SU-DHL-6 (cell line): ENCODE results near the gene ATP9B.

Experiments
- H2AFZ ChIP-seq: fragments of 200-600 bp; sonication (generic); 2 replicates; pipeline ENCODE4 v1.6.1; 2014; ENCODE audit warnings: low read depth, mild to moderate bottlenecking, moderate library complexity, mixed read lengths, antibody characterized with exemption, low read length; ENCODE audit not compliant: severe bottlenecking
- H3F3A ChIP-seq: fragments of 200-600 bp; shearing (Covaris generic); 2 replicates; pipeline ENCODE4 v1.6.0; 2016; ENCODE audit warnings: antibody characterized with exemption, mild to moderate bottlenecking; ENCODE audit not compliant: insufficient read depth
- H3K27ac ChIP-seq: fragments of 200-600 bp; sonication (generic); 2 replicates; pipeline ENCODE4 v1.5.1; 2016; ENCODE audit warnings: low read depth, mild to moderate bottlenecking, low read length, moderate library complexity, mixed read lengths
- H3K27me3 ChIP-seq: fragments of 200-600 bp; sonication (generic), shearing (Covaris generic); 2 replicates; pipeline ENCODE4 v1.6.0; 2014; ENCODE audit warnings: mild to moderate bottlenecking, low read length
- H3K36me3 ChIP-seq: fragments of 200-600 bp; sonication (generic); 2 replicates; pipeline ENCODE4 v1.6.1; 2014; ENCODE audit warnings: mild to moderate bottlenecking, low read length, mixed read lengths
- H3K4me2 ChIP-seq: fragments of 300-600, 200-600 bp; shearing (Covaris generic), sonication (generic); 2 replicates; pipeline ENCODE4 v1.6.0; 2014; ENCODE audit warnings: low read length, low read depth, mild to moderate bottlenecking; ENCODE audit not compliant: poor library complexity, severe bottlenecking
- H3K4me3 ChIP-seq: fragments of 200-600 bp; sonication (generic); 2 replicates; pipeline ENCODE4 v1.5.1; 2014; ENCODE audit warnings: antibody characterized with exemption, low read length, mild to moderate bottlenecking, mixed read lengths; ENCODE audit not compliant: insufficient read depth, poor library complexity, severe bottlenecking
- H3K79me2 ChIP-seq: fragments of 200-600 bp; sonication (generic); 2 replicates; pipeline ENCODE4 v1.6.1; 2014; ENCODE audit warnings: mild to moderate bottlenecking, low read length, moderate library complexity; ENCODE audit not compliant: insufficient read depth
- H3K9ac ChIP-seq: fragments of 200-600 bp; sonication (generic); 2 replicates; pipeline ENCODE4 v1.7.0; 2014; ENCODE audit warnings: mild to moderate bottlenecking, low read length
- H3K9me2 ChIP-seq: fragments of 200-600 bp; sonication (generic); replicated peaks from 2 replicates; pipeline ENCODE4 v1.6.1; 2014; ENCODE audit warnings: low read length; ENCODE audit not compliant: insufficient read depth
- H3K9me3 ChIP-seq: fragments of 200-600 bp; sonication (generic); 2 replicates; pipeline ENCODE4 v1.6.1; 2014; ENCODE audit warnings: low read length, mixed read lengths; ENCODE audit not compliant: insufficient read depth
- H4K20me1 ChIP-seq: fragments of 200-600 bp; sonication (generic); 2 replicates; pipeline ENCODE4 v1.6.1; 2014; ENCODE audit warnings: low read depth, mild to moderate bottlenecking, antibody characterized with exemption, low read length, moderate library complexity, mixed read lengths
- CTCF ChIP-seq: fragments of 200-600 bp; sonication (generic); IDR thresholded peaks from one replicate; pipeline ENCODE4 v1.5.1; 2017; ENCODE audit warnings: antibody characterized with exemption, mild to moderate bottlenecking, low read length, moderate library complexity; ENCODE audit not compliant: insufficient read depth, poor library complexity, severe bottlenecking
- EZH2phosphoT487 ChIP-seq: fragments of 200-600 bp; sonication (generic), shearing (Covaris generic); conservative IDR thresholded peaks from 2 replicates; pipeline ENCODE4 v1.6.1; 2018; ENCODE audit warnings: mild to moderate bottlenecking, antibody characterized with exemption, low read length, moderate library complexity, mixed read lengths

The ATP9B gene

GRCh38 chr18:79222790-79223189, 153.6 kb downstream of the ATP9B start:
- Histone ChIP-seq H3K27ac (no peak overlapping the region), H3F3A (no peaks in the 10 kb centered on the region), H3K79me2 (no peaks in the 10 kb centered on the region), H3K9ac (no peak overlapping the region), H3K4me3 (no peak overlapping the region), H4K20me1 (no peaks in the 10 kb centered on the region), H3K9me3 (no peaks in the 10 kb centered on the region), H3K36me3 (no peaks in the 10 kb centered on the region), H3K27me3 (no peaks in the 10 kb centered on the region), H3K4me2 (no peak overlapping the region), H3K9me2 (no peaks in the 10 kb centered on the region), H2AFZ (no peak overlapping the region)
- TF ChIP-seq EZH2phosphoT487 (no peak), CTCF (no peak)

GRCh38 chr18:79223431-79223830, 154.2 kb downstream of the ATP9B start:
- H3K9me2 ChIP-seq, result no peaks in the 10 kb centered on the region
- no peak overlapping the region for H3K9ac ChIP-seq
- H3K27me3 ChIP-seq, result no peaks in the 10 kb centered on the region
- H3K4me2 ChIP-seq, result no peak overlapping the region
- no peaks in the 10 kb centered on the region for H4K20me1 ChIP-seq
- no peaks in the 10 kb centered on the region for H3F3A ChIP-seq
- no peaks in the 10 kb centered on the region for H3K79me2 ChIP-seq
- TF ChIP-seq EZH2phosphoT487 (no peak), CTCF (no peak)
- H3K36me3 ChIP-seq, result no peaks in the 10 kb centered on the region
- no peaks in the 10 kb centered on the region for H3K9me3 ChIP-seq
- no peak overlapping the region for H3K27ac ChIP-seq
- no peak overlapping the region for H2AFZ ChIP-seq
- no peak overlapping the region for H3K4me3 ChIP-seq

- H3K27me3 ChIP-seq, result no peaks in the 10 kb centered on the region
- H3K9me2 ChIP-seq, result no peaks in the 10 kb centered on the region
- no peaks in the 10 kb centered on the region for H3K36me3 ChIP-seq
- no peaks in the 10 kb centered on the region for H3K9me3 ChIP-seq
- no peak overlapping the region for H3K27ac ChIP-seq
- no peaks in the 10 kb centered on the region for H3K79me2 ChIP-seq
- TF ChIP-seq CTCF (no peak), EZH2phosphoT487 (no peak)
- no peaks in the 10 kb centered on the region for H3F3A ChIP-seq
- no peaks in the 10 kb centered on the region for H4K20me1 ChIP-seq
- H2AFZ ChIP-seq, result no peak overlapping the region
- H3K9ac ChIP-seq, result no peak overlapping the region
- H3K4me2 ChIP-seq, result no peak overlapping the region
- no peak overlapping the region for H3K4me3 ChIP-seq
These were observed 155.2 kb downstream of the ATP9B start for GRCh38 chr18:79224381-79224780.

- Histone ChIP-seq H2AFZ (no peak overlapping the region), H3K27me3 (no peaks in the 10 kb centered on the region), H3F3A (no peaks in the 10 kb centered on the region), H3K9me3 (no peaks in the 10 kb centered on the region), H3K79me2 (no peaks in the 10 kb centered on the region), H3K9ac (no peak overlapping the region), H3K9me2 (no peaks in the 10 kb centered on the region), H3K4me3 (no peak overlapping the region), H3K27ac (no peak overlapping the region), H4K20me1 (no peaks in the 10 kb centered on the region), H3K36me3 (no peaks in the 10 kb centered on the region), H3K4me2 (no peak overlapping the region)
- no peak for TF ChIP-seq CTCF
- TF ChIP-seq EZH2phosphoT487, result no peak
These were observed 158.4 kb downstream of the ATP9B start for GRCh38 chr18:79227621-79228020.
